ENCODE results near the gene MYBPHL. TPM values are rescaled to one million over a fixed set of nuclear protein-coding genes. Genes with fewer than 3 reads are reported as not detected.

The MYBPHL gene
- total RNA-seq, 2 experiments from 2014 or later = not detected

DNA sequence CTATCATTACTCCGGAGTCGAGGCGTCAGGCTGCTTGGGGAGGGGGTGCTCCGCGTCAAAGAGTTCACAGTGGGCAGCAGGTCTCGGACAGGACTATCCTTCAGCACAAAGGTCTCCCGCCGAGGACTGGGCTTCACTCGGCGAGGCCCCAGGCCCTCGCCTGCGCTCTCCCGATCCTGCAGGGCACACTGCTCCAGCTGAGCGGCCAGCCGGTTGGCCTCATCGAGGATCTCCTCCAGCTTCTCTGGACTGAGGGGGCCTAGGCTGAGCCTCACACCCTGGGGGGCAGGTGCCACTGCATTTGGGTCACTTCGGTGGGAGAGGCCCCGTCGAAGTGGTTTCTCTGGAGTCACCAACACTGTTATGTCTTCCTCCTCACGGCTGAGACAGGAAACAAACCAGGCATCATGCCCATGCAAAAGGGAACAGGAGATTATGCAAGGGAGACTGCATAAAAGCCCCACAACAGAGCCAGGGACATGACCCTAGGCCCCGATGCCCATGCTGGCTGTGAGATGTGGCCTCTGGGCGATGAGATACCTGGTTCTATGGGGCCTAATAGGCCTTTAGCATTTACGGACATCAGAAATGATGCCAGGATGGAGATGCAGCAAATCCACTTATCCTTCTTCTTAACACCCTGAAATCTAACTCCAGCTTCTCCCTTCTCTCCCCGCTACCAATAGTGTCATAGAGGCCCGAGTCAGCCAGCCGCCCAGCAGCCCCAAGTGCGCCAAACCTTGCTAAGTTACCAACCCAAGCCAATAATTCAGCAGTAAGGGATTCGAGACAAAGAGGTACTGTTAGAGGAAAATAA, 24.9 kb downstream of the MYBPHL start:
- DNase-seq (no peak), ATAC-seq (no peak)
- CTCF ChIA-PET = interaction anchor here (1.0 to 3.3 kb wide), 8 partner anchors 23 to 212 kb away, joined by 3 to 52 read pairs (median 5); partner anchors contain the start of genes CYB561D1 and SORT1
- POLR2A ChIA-PET = interaction anchor here (1.1 kb wide), 2 partner anchors 116 to 181 kb away, joined by 3 to 5 read pairs; partner anchors contain the start of gene SORT1
- intact Hi-C loops (cut with micrococcal nuclease) = no loop called here
- Mint-ChIP-seq H3K27ac (no peak overlapping the region), H3K27me3 (no peaks in the 10 kb centered on the region), H3K36me3 (ENCODE audit: low read depth) (no peaks in the 10 kb centered on the region), H3K9me3 (no peaks in the 10 kb centered on the region), H3K4me3 (peak overlapping the region; percentile 79), H3K4me1 (ENCODE audit: low read depth) (peaks cover 15% of the 10 kb centered on the region)
- TF ChIP-seq, protein P1, sequence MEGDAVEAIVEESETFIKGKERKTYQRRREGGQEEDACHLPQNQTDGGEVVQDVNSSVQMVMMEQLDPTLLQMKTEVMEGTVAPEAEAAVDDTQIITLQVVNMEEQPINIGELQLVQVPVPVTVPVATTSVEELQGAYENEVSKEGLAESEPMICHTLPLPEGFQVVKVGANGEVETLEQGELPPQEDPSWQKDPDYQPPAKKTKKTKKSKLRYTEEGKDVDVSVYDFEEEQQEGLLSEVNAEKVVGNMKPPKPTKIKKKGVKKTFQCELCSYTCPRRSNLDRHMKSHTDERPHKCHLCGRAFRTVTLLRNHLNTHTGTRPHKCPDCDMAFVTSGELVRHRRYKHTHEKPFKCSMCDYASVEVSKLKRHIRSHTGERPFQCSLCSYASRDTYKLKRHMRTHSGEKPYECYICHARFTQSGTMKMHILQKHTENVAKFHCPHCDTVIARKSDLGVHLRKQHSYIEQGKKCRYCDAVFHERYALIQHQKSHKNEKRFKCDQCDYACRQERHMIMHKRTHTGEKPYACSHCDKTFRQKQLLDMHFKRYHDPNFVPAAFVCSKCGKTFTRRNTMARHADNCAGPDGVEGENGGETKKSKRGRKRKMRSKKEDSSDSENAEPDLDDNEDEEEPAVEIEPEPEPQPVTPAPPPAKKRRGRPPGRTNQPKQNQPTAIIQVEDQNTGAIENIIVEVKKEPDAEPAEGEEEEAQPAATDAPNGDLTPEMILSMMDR (IDR thresholded peaks at IDR 0.05) = no peak

DNA sequence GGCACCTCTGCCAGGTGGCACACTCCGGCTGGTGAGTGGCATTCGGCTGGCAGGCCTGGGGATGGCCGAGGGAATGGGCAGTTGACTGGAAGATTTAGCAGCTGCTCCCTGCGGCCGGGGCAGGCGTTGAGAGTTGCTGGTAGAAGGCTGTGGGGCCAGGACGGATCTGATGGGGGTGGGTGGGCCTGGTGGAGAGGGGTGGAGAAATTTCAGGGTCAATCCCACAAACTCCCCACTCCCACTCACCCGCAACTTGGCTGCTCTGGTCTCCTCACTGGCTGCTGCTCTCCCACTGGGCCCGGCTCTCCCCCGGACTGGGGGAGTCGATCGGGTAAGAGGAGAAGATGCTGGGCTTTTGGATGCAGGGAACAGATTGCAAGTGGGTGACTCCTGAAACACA, 25.9 kb downstream of the MYBPHL start:
- H3K9me3 Mint-ChIP-seq = no peaks in the 10 kb centered on the region
- peaks cover 15% of the 10 kb centered on the region for H3K4me1 Mint-ChIP-seq (ENCODE audit: low read depth)
- TF ChIP-seq, protein P1 (IDR thresholded peaks at IDR 0.05) = no peak
- H3K27me3 Mint-ChIP-seq = no peaks in the 10 kb centered on the region
- ChIA-PET POLR2A (no interaction called here), CTCF (interaction anchor here (3.3 kb wide), 1 partner anchor 119 kb away, joined by 52 read pairs; the partner anchor contains the start of gene SORT1)
- DNase-seq (no peak), ATAC-seq (no peak)
- H3K27ac Mint-ChIP-seq = no peak overlapping the region
- no peak overlapping the region for H3K4me3 Mint-ChIP-seq
- intact Hi-C loops (cut with micrococcal nuclease) = no loop called here
- no peaks in the 10 kb centered on the region for H3K36me3 Mint-ChIP-seq (ENCODE audit: low read depth)

DNA sequence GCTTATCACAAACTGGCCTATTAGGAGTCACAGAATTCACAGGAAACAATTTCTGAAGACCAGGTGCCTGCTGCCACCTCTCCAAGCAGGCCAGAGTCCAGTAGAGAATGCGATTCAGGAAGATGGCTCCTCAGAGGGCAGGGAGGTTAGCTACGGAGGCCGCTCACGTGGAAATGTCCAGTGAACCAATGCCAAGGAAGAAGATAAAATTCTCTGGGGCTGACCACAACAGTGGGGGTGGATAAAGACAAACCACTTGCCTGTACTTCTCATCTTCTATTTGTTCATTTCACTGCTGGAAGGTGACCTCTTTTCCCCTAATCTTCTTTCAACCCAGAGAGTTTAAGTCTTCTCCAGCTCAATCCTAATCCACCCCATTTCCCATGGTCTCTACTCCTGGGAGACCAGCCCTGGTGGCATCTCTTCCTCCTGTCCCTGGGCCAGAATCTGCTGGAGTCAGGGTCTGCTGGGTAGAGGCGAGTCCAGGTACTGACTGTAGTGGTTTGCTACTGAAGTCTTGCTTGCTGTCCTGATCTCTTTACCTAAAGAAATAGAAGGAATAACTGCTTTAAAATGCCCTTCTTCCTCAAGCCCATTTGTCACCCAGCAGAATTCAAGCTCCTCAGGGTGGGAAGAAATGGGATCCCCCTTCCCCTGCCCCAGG, 27.1 kb downstream of the MYBPHL start:
- DNase-seq (no peak), ATAC-seq (no peak)
- Mint-ChIP-seq H3K4me1 (ENCODE audit: low read depth) (peaks cover 15% of the 10 kb centered on the region), H3K27me3 (no peaks in the 10 kb centered on the region), H3K27ac (no peak overlapping the region), H3K4me3 (no peak overlapping the region), H3K36me3 (ENCODE audit: low read depth) (no peaks in the 10 kb centered on the region), H3K9me3 (no peaks in the 10 kb centered on the region)
- intact Hi-C loops (cut with micrococcal nuclease) = loop anchor here (5.0 kb wide), 1 partner anchor 253 kb away; no protein-coding TSS in a partner anchor
- TF ChIP-seq, protein P1 (IDR thresholded peaks at IDR 0.05) = no peak
- ChIA-PET CTCF (interaction anchor here (0.9 to 5.0 kb wide), 7 partner anchors 55 to 306 kb away, joined by 3 to 123 read pairs (median 4); partner anchors contain the start of gene SORT1), POLR2A (interaction anchor here (0.5 to 1.5 kb wide), 3 partner anchors 38 to 144 kb away, joined by 3 read pairs; no protein-coding TSS in a partner anchor)

- H3K36me3 Mint-ChIP-seq (ENCODE audit: low read depth) = no peaks in the 10 kb centered on the region
- intact Hi-C loops (cut with micrococcal nuclease) = loop anchor here (2.0 to 5.0 kb wide), 2 partner anchors 121 to 255 kb away; no protein-coding TSS in a partner anchor
Observed at GRCh38 chr1:109277434-109278204, 29.2 kb downstream of the MYBPHL start.

More at GRCh38 chr1:109277434-109278204, 29.2 kb downstream of the MYBPHL start:
- TF ChIP-seq, protein P1 (IDR thresholded peaks at IDR 0.05) = peak; percentile 88
- DNase-seq (peak; percentile 86), ATAC-seq (peak; percentile 97)
- Mint-ChIP-seq H3K27me3 (no peaks in the 10 kb centered on the region), H3K4me3 (no peak overlapping the region), H3K27ac (no peak overlapping the region), H3K9me3 (no peaks in the 10 kb centered on the region), H3K4me1 (ENCODE audit: low read depth) (peaks cover 6% of the 10 kb centered on the region)
- CTCF ChIA-PET = interaction anchor here (0.6 to 5.0 kb wide), 29 partner anchors 14 to 440 kb away, joined by 3 to 123 read pairs (median 4); partner anchors contain the start of genes MYBPHL, SARS1 and SORT1
- POLR2A ChIA-PET = interaction anchor here (0.9 kb wide), 1 partner anchor 121 kb away, joined by 4 read pairs; no protein-coding TSS in a partner anchor

All from activated CD8-positive, alpha-beta T cell treated with anti-CD3 and anti-CD28 coated beads for 36 hours (primary cell).